ENCODE measurements around the gene TRIP13.

DNA sequence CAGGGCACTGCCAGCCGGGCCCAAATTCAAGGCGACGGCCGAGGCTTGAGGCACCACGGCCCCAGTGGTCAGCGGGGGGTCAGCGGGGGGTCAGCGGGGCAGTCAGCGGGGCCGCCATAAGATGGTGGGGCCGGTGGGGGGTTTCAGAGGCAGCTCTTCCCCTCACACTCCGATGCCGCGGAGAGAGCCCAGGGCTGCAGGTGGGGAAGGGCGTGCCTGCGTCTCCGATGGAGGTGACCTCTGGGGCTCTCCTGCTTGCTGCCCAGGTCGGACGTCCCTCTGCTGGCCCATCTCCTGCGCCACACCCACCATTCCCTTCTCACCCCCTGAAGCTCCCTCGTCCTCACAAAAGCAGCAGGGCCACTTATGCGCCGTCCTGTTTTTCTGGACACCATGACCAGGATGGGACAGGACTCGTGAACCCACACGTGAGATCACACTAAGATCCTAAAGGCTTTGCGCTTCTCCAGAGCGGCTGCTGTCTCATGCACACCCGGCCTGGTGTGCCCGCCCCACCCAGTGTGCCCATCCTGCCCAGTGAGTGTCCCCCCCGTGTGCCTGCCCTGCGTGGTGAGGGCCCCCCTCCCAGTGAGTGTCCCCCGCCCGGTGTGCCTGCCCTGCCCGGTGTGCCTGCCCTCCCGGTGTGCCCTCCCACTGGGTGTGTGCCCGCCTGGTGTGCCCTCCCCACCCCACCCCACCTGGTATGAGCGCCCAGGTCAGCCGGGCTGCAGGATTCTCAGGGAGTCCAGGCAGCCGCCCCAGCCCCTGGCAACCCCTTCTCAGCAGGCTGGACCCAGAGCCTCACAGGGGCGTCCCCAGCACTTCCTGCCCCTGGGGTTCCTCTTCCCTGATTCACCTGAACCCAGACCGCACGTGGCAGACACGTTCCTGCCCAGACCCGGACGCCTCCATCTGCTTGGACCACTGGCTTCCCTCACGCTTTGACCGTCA is 67.2 kb downstream of the TRIP13 start:
- TF ChIP-seq EZH2 (IDR thresholded peaks at IDR 0.05) (no peak), POLR2AphosphoS5 (IDR thresholded peaks at IDR 0.05; ENCODE audit: borderline replicate concordance, low read depth, low read length) (no peak), FOXP2 (optimal IDR thresholded peaks at IDR 0.05; ENCODE audit: control extremely low read depth, extremely low read length, insufficient read depth) (no peak)
